Stimulated activated CD4-positive, alpha-beta T cell treated with anti-CD3 and anti-CD28 coated beads, Interleukin-12 subunit alpha, Interleukin-12 subunit beta, amount 100 ng/mL, for 24 hours (primary cell): ENCODE results near the gene POMT2.

Experiments used
- DNase-seq, 2 experiments: peaks; one replicate each; pipeline ENCODE4 v3.0.0-alpha.2; 2020; ENCODE audit warnings: low read depth in 2 of 2

POMT2 gene

GRCh38 chr14:77238996-77239395 lies 81.7 kb downstream of the POMT2 start:
- no peak for DNase-seq

DNA sequence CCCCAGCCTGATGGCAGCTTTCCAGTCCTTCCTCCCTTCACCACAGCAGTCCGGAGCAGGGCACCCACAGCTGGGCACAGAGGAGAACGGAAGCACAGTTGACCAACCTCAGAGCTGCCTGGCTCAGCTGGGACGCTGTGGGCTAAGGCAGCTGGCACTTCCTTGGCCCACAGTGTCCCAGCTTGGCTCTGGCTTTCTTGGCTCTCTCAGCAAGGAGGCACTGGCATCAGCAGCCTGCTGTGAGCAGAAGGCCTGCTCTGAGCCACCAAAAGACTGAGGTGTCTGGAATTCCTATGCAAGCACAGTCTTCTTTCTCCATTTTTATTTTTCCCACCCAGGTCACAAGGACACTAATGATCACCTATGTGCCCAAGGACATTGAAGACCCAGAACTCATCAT lies 82.3 kb downstream of the POMT2 start:
- DNase-seq: no peak

DNA sequence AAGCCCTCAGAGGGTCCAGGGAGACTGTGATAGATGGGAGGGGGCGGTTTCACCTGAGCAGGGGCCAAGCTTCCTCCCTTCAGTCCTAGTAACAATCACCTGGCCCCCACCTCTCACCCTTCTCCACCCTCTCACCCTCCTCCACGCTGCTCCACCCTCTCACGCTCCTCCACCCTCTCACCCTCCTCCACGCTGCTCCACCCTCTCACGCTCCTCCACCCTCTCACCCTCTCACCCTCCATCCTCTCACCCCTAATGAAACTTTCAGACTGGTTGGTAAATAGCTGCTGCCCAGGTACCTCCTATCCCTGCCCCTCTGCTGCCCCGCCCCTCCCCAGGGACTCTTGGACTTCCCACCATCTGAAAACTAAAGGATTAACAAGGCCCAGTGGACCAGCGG lies 83.9 kb downstream of the POMT2 start:
- no peak for DNase-seq

- no peak for DNase-seq
Measured at GRCh38 chr14:77231721-77232120, 89.0 kb downstream of the POMT2 start.

- no peak for DNase-seq
Measured at GRCh38 chr14:77230914-77231313, 89.8 kb downstream of the POMT2 start.

DNA sequence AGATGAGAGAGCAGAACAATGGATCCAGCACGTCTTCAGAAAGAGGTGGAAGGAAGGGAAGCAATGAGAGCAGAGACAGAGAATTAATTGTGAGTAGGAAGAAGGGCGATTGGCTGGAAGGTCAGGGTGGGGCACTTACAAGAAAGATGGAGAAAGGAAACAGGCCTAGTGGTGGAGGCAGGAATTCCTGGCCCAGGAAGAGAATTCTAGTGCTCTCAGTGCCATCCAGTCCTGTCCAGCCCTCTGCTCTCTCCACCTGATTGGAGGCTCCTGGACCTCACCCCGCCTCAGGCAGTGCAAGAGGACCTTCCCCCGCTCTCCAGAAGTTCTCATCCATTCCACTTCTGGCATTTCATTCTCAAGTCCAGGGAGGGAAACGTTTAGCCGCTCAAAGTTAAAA lies 92.6 kb downstream of the POMT2 start:
- DNase-seq: no peak

- no peak for DNase-seq
Measured at GRCh38 chr14:77225892-77226557, 94.7 kb downstream of the POMT2 start.

DNA sequence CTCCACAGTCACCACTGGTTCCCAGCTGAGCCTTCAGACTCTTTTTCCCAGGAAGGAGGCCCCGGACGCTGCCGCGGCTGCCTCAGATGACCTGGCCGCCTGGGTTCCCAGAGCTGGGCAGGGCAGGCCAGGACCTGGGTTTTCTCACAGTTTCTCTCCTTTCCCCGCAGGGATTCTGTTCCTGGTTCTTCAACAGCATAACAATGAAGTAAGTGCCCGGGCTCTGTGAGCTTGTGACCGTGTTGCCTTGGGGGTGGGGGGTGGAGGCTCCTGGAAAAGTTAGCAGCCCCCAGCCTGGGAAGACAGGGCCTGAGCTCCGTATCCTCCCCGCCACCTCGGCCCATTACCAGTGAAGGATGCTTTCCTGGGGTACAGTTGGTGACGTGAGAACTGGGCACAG lies 95.4 kb downstream of the POMT2 start:
- DNase-seq: no peak
